ENCODE data around the gene SUPT3H. TPM values are rescaled to one million over a fixed set of nuclear protein-coding genes. Genes with fewer than 3 reads are reported as not detected.

The SUPT3H gene
- total and polyA plus RNA-seq, 2 of the 8 experiments (the other 6 are each of a cell fraction or from before 2014, with no cell fraction given) = 18.8 to 23.0 TPM

- Histone ChIP-seq H4K8ac (ENCODE audit: extremely low read depth, insufficient read depth, low read length) (peak overlapping the region; percentile 41; the same call in 1 of the 2 replicates), H3K14ac (ENCODE audit: insufficient read length) (no peak overlapping the region), H3K9me3 (ENCODE audit: insufficient read depth in 2 of 2, low read depth in 1 of 2, low read length in 1 of 2) (no peaks in the 10 kb centered on the region), H3K27me3 (replicated peaks in 1 of 4; ENCODE audit: control insufficient read depth in 3 of 4, extremely low read depth in 1 of 4, insufficient read depth in 3 of 4, low read length in 3 of 4) (peaks cover 26 to 72% (median 59%) of the 10 kb centered on the region in 4 experiments), H3K79me1 (ENCODE audit: low read depth, low read length) (no peaks in the 10 kb centered on the region), H3K27ac (ENCODE audit: low read depth, low read length) (no peak overlapping the region), H2AK5ac (ENCODE audit: low read depth, low read length) (no peak overlapping the region), H2BK15ac (ENCODE audit: low read length) (no peak overlapping the region), H2BK20ac (ENCODE audit: low read length) (no peak overlapping the region), H3K18ac (ENCODE audit: extremely low read depth, low read length) (no peak overlapping the region; the same call in 1 of the 2 replicates), H4K91ac (replicated peaks; ENCODE audit: insufficient read length, low read length) (no peak overlapping the region), H3K36me3 (ENCODE audit: control insufficient read depth in 2 of 4, insufficient read depth in 4 of 4, low read length in 3 of 4) (no peaks in the 10 kb centered on the region), H3K4me3 (ENCODE audit: extremely low read depth in 1 of 4, insufficient read depth in 2 of 4, low read depth in 3 of 4, low read length in 4 of 4) (peak overlapping the region; percentile 6 to 82 (median 28); a peak in 5 of 8 replicates), H4K5ac (ENCODE audit: insufficient read length, low read depth, low read length) (no peak overlapping the region), H3K23ac (ENCODE audit: insufficient read length) (no peak overlapping the region), H2BK5ac (ENCODE audit: low read depth, low read length) (no peak overlapping the region), H3K79me2 (ENCODE audit: control insufficient read depth in 1 of 2, insufficient read depth in 2 of 2, low read length in 2 of 2) (no peaks in the 10 kb centered on the region), H4K20me1 (replicated peaks in 1 of 2; ENCODE audit: control insufficient read depth in 1 of 2, insufficient read depth in 2 of 2, low read length in 2 of 2) (peaks cover 0 to 2% of the 10 kb centered on the region in 2 experiments), H3K4me2 (ENCODE audit: insufficient read depth in 1 of 2, low read depth in 2 of 2, low read length in 2 of 2) (peak overlapping the region; percentile 85 to 96), H3K23me2 (ENCODE audit: low read depth, low read length) (peaks cover 22% of the 10 kb centered on the region), H2AFZ (ENCODE audit: low read length) (no peak overlapping the region), H3K4me1 (replicated peaks in 1 of 4; ENCODE audit: control insufficient read depth in 3 of 4, insufficient read depth in 4 of 4, low read length in 3 of 4) (peaks cover 0 to 13% (median 5%) of the 10 kb centered on the region in 4 experiments; a peak in 6 of 7 replicates), H2BK12ac (ENCODE audit: low read depth, low read length) (no peak overlapping the region), H3K9ac (replicated peaks in 1 of 4; ENCODE audit: extremely low read depth in 1 of 4, low read depth in 3 of 4, low read length in 3 of 4) (no peak overlapping the region), H2BK120ac (replicated peaks; ENCODE audit: low read depth, low read length) (no peak overlapping the region), H3K4ac (replicated peaks; ENCODE audit: insufficient read length, low read depth, low read length) (no peak overlapping the region), H3K56ac (replicated peaks; ENCODE audit: insufficient read length, low read depth, low read length) (no peak overlapping the region)
- ChIA-PET CTCF (ENCODE audit: partially characterized antibody) (interaction anchor here (0.6 to 2.5 kb wide), 11 partner anchors 45 to 945 kb away, joined by 3 to 8 read pairs (median 3); no protein-coding TSS in a partner anchor), POLR2A (ENCODE audit: partially characterized antibody) (interaction anchor here (0.6 to 1.4 kb wide), 3 partner anchors 14 to 69 kb away, joined by 3 to 5 read pairs (median 4); partner anchors contain the start of gene SUPT3H)
- DNase-seq (ENCODE audit: low read depth in 1 of 2, low spot score in 2 of 2) (no peak), FAIRE-seq (no peak)
- WGBS, 2 experiments (ENCODE audit: extremely low coverage in 1 of 2, insufficient coverage in 1 of 2, insufficient read length in 1 of 2, insufficient replicate concordance in 2 of 2, low coverage in 1 of 2, low lambda C conversion rate in 2 of 2, missing lambda C conversion rate in 1 of 2) = 5% methylated on average over 38 of the region's 40 CpGs; no CpG with 5 or more reads in 1 of the 2 experiments
- no peak for TF ChIP-seq JUN (IDR thresholded peaks at IDR 0.05; ENCODE audit: low read depth, low read length)
- TF ChIP-seq EGR1 (IDR thresholded peaks at IDR 0.05; ENCODE audit: borderline replicate concordance, low read depth, low read length) = no peak
- TF ChIP-seq RFX5 (IDR thresholded peaks at IDR 0.05; ENCODE audit: borderline replicate concordance, low read depth, low read length) = no peak
- no peak for TF ChIP-seq ZNF274 (IDR thresholded peaks at IDR 0.05; ENCODE audit: borderline replicate concordance, extremely low read depth, low read length)
- TF ChIP-seq KDM4A (IDR thresholded peaks at IDR 0.05; ENCODE audit: low read depth, low read length, severe bottlenecking) = no peak
- peak; percentile 80 for TF ChIP-seq EZH2 (IDR thresholded peaks at IDR 0.05; ENCODE audit: low read depth, low read length, severe bottlenecking)
- TF ChIP-seq CBX5 (IDR thresholded peaks at IDR 0.05; ENCODE audit: low read depth, low read length) = no peak
- TF ChIP-seq CHD1 (IDR thresholded peaks at IDR 0.05; ENCODE audit: low read depth, low read length) = no peak
- no peak for TF ChIP-seq ATF3 (IDR thresholded peaks at IDR 0.05; ENCODE audit: insufficient read depth, low read depth, low read length)
- TF ChIP-seq RNF2 (IDR thresholded peaks at IDR 0.05; ENCODE audit: borderline replicate concordance, low read depth, low read length, missing control alignments, poor library complexity, severe bottlenecking) = peak; percentile 40
Observed at GRCh38 chr6:45420083-45420908, 42.6 kb upstream of the SUPT3H start.
